GM12873 (cell line): Measurements from ENCODE around the gene CCNB2.

Experiments
- TF ChIP-seq, protein P1 (sequence below): IDR thresholded peaks from 2 replicates; pipeline ENCODE4 v1.5.1; 2012; ENCODE audit warnings: low read depth, mild to moderate bottlenecking, moderate library complexity, low read length, control low read depth; ENCODE audit not compliant: insufficient read depth; ENCODE audit errors: missing control alignments

The CCNB2 gene

DNA sequence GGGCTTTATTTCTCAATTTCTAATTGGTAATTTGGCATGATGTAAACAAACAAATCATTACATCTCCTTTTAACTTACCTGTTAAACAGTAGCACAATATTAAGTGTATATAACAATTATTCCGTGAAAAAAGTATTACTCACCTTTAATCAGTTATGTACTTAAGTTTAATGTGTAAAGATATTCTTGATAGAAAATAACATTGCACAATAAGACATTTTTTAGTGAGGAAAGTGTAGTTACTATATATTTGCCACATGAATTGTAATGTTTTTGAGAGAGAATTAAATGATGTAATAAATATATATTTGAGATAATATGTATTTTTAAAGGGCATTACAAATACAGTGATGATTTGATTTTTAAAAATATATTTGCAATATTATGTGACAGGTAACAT is 10.9 kb upstream of the CCNB2 start:
- TF ChIP-seq, protein P1, sequence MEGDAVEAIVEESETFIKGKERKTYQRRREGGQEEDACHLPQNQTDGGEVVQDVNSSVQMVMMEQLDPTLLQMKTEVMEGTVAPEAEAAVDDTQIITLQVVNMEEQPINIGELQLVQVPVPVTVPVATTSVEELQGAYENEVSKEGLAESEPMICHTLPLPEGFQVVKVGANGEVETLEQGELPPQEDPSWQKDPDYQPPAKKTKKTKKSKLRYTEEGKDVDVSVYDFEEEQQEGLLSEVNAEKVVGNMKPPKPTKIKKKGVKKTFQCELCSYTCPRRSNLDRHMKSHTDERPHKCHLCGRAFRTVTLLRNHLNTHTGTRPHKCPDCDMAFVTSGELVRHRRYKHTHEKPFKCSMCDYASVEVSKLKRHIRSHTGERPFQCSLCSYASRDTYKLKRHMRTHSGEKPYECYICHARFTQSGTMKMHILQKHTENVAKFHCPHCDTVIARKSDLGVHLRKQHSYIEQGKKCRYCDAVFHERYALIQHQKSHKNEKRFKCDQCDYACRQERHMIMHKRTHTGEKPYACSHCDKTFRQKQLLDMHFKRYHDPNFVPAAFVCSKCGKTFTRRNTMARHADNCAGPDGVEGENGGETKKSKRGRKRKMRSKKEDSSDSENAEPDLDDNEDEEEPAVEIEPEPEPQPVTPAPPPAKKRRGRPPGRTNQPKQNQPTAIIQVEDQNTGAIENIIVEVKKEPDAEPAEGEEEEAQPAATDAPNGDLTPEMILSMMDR: no peak

DNA sequence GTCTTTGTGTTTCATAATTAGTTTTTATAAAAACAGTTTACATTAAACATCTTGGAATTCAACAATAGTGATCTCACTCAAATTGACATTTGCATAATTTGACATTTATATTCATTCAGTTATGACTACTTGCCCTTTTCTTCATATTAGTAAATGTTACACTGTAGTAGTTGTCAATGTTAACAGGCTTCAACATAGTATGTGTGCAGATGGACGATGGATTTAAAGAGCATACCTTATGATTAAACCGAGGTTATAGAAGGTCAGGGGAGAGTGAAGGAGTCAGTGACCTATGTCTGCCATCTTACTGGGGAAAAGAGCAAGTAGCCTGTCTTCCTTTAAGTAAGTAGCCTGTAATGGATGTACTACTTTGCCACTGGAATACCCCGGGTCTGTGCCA is 8.5 kb upstream of the CCNB2 start:
- TF ChIP-seq, protein P1: no peak

DNA sequence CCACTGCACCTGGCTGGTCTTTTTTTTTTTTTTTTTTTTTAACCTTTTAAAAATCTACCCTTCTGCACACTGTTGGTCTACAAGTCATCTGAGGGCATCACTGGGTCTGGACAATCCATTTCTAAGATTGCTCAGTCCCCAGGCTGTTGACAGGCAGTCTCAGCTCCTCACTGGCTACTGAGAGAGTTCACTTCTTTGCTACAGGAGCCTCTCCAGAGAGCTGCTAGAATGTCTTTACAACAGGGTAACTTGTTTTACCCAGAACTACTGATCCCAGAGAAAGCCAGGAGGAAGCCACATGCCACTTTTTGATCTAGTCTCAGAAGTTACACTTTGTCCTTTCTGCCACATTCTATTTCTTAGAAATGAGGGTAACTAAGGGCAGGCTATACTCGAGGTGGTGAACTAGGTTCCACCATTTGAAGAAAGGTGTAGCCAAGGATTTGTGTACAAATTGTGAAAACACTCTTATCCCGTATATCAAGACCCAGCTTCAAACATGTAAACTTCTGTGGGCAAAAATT is 5.7 kb upstream of the CCNB2 start:
- TF ChIP-seq, protein P1: no peak

DNA sequence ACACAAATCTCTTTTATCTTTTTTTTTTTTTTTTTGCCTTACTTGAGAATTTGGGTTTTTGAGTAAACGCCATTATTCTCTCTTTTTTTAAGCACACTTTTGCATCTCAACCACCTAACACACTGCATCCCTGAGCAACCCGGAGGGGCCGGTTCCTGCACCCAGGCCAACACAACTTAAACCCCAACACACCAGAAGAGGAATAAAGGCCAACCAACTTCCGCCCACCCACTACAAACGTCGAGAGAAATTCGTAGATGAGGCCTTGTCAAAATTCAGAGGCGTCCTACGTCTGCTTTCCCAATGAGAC is 389 bp upstream of the CCNB2 start:
- TF ChIP-seq, protein P1: no peak

DNA sequence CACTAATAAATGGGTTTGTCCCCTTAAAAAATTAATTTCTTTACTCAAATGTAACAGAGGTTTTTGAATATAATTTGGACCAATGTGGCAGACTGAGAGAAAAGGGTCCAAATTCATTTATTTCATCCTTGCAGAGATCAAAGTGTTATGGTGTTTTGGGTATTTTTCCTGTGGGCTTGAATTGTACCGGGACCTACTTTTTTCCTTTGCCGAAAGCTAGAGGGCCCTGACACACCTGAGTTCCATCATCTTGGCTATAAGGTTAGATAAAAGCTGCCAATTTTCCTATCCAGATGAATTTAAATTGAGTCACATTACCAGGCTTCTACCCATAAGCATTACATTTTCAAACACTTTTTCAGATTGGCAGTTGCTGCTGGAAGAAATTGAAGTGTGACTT is 908 bp downstream of the CCNB2 start:
- TF ChIP-seq, protein P1: peak; percentile 18

DNA sequence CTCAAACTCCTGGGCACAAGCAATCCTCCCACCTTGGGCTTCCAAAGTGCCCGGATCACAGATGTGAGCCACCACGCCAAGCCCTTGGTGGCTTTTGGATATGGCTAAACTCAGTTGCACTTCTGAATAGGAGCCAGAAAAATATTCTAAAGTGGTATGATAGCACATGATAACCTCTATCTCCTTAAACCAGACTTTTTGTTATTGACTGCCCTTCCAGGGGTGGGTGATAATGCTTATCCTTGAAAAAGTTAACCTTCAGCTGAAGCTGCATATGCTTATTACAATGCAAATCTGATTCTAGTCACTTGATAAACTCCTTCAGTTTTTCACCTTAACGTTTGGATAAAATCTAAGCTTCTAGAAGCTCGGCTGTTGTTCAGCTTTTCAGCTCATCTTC is 6.3 kb downstream of the CCNB2 start:
- TF ChIP-seq, protein P1: no peak

DNA sequence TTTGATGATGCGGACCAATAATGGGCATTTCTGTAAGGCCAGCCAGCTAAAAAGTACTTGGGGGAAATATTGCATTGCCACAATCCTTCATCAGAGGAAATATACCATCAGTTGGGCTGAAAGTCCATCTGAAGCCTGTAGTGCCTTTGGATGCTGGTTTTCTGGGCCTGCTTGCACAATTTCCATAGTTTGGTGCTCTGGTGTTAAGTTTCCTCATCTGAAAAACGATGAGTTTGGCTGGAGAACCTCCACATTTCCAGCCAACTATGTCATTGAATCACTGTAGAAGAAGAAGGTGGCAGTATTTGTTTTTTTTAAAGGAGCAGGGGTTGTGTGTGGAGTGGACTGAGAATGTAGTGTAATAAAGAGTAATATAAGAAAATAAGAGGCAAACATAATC is 10.1 kb downstream of the CCNB2 start:
- TF ChIP-seq, protein P1: no peak
